ENCODE data around the gene CHMP1A. TPM values are rescaled to one million over a fixed set of nuclear protein-coding genes. Genes with fewer than 3 reads are reported as not detected.

Gene CHMP1A
- polyA plus RNA-seq, 2 of the 4 experiments (the other 2 are of a cell fraction) = 36.4 to 91.7 TPM

DNA sequence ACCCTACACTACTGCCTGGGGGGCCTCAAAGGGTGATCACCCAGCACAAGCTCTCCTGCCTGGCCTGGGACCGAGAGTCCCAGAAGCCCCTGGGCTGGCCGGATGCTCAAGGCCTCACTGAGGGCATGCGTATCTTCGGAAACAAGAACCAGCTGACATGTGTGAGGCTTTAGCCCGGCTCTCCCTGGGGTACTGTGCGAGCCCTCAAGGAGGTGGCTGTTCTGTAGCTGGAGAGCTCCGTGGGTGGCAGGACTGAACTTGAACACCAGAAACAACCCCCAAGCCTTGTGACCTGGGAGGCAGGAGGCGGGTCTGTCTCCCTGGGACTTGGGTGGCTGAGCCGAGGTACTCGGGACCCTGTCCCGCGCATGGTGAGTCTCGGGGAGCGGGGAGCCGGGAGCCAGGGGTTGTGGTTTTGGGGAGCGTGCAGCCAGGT, 37.1 kb downstream of the CHMP1A start (continued):
- TF ChIP-seq FOSL2 (IDR thresholded peaks at IDR 0.05) (no peak), FOSL2 (CRISPR knock-in tag; IDR thresholded peaks at IDR 0.05) (no peak)

DNA sequence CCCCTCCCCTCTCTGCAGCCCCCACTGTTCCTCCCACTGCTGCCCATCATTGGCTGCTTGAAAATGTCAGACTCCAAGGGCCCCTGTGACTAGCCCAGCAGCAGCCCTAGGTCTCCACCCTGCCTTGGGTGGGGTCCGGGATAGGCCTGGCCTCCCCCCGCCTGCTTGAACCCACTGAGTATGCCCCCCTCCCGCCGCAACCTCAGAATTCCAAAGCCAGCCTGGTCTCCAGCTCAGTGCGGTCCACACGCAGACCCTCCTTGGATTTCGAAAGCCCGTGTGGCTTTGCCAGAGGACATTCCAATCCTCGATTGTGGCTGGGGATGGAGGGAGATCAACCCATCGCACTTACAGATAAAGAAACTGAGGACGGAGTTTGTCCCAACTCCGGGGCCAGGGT, 37.7 kb downstream of the CHMP1A start:
- FAIRE-seq = no peak

DNA sequence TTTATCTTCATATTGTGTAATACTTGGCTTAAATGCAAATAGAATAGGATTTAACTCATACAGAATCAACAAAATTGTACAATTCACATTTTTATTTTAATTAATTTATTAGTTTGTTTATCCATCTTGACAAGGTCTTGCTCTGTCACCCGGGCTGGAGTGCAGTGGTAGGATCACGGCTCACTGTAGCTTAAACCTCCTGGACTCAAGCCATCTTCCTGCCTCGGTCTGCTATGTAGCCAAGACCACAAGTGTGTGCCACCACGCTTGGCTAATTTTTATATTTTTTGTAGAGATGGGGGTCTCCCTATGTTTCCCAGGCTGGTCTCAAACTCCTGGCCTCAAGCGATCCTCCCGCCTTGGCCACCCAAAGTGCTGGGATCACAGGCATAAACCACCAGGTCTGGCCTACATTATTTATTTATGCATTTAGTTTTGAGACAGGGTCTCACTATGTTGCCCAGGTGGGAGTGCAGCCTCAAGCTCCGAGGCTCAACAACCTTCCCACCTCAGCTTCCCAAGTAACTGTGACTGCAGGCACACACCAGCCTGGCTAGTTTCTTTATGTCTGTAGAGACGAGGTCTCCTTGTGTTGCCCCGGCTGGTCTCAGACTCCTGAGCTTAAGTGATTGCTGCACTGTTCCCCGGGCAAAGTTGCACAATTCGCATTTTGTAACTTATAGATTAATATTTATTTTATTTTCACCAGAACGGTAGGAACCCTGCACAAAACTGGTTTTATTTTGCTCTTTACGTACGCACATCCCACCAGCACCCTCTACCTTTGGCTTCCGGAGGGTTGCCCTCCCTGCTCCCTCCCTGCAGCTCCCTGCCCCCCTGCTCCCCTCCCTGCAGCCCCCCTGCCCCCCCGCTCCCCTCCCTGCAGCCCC, 39.2 kb downstream of the CHMP1A start:
- Histone ChIP-seq H3K27ac (peak overlapping the region; percentile 55 to 85; a peak in 5 of 6 replicates), H3K4me2 (peak overlapping the region; percentile 78), H3K4me1 (peaks cover 19% of the 10 kb centered on the region), H3K9me3 (no peaks in the 10 kb centered on the region), H3K4me3 (peak overlapping the region; percentile 18; the same call in 1 of the 3 replicates)
- DNase-seq (ENCODE audit: low read depth in 1 of 2, low spot score in 1 of 2) (peak in 1 of 2 experiments; percentile 69), FAIRE-seq (no peak), ATAC-seq (peak; percentile 17 to 38; a peak in 3 of 6 replicates)
- ChIA-PET POLR2A (interaction anchor here (1.6 kb wide), 1 partner anchor 15 kb away, joined by 3 read pairs; no protein-coding TSS in a partner anchor), CTCF (interaction anchor here (0.5 to 8.7 kb wide), 9 partner anchors 12 to 45 kb away, joined by 3 to 143 read pairs (median 4); partner anchors contain the start of gene CPNE7)
- TF ChIP-seq CEBPB (IDR thresholded peaks at IDR 0.05) = peak; percentile 68 to 89
- TF ChIP-seq, protein P1, sequence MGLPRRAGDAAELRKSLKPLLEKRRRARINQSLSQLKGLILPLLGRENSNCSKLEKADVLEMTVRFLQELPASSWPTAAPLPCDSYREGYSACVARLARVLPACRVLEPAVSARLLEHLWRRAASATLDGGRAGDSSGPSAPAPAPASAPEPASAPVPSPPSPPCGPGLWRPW (IDR thresholded peaks at IDR 0.05) = peak; percentile 25; the same call in 1 of the 2 replicates
- no peak for TF ChIP-seq PHF8 (IDR thresholded peaks at IDR 0.05; ENCODE audit: borderline replicate concordance, low read depth)
- 29% methylated on average over 15 of the region's 16 CpGs for WGBS (ENCODE audit: missing lambda C conversion rate)

More for the DNA sequence above, 37.7 kb downstream of the CHMP1A start:
- no peak for TF ChIP-seq MAZ (IDR thresholded peaks at IDR 0.05; ENCODE audit: borderline replicate concordance, low read depth, low read length)
- TF ChIP-seq, protein P2, sequence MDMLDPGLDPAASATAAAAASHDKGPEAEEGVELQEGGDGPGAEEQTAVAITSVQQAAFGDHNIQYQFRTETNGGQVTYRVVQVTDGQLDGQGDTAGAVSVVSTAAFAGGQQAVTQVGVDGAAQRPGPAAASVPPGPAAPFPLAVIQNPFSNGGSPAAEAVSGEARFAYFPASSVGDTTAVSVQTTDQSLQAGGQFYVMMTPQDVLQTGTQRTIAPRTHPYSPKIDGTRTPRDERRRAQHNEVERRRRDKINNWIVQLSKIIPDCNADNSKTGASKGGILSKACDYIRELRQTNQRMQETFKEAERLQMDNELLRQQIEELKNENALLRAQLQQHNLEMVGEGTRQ (IDR thresholded peaks at IDR 0.05) = no peak
- TF ChIP-seq HOXB5 (CRISPR knock-in tag; IDR thresholded peaks at IDR 0.05) = no peak
- no peak for TF ChIP-seq TP53 (CRISPR knock-in tag; IDR thresholded peaks at IDR 0.05)
- no peak for TF ChIP-seq MAFK (IDR thresholded peaks at IDR 0.05; ENCODE audit: partially characterized antibody)
- TF ChIP-seq GATA3 (IDR thresholded peaks at IDR 0.05; ENCODE audit: borderline replicate concordance) = no peak
- TF ChIP-seq CHD4 (IDR thresholded peaks at IDR 0.05; ENCODE audit: borderline replicate concordance) = no peak
- no peak for TF ChIP-seq POLR2AphosphoS2 (conservative IDR thresholded peaks at IDR 0.05; ENCODE audit: low read length)
- no peak for TF ChIP-seq RAD21 (conservative IDR thresholded peaks at IDR 0.05 in 1 of 2, IDR thresholded peaks at IDR 0.05 in 1 of 2)
- TF ChIP-seq ESRRA (IDR thresholded peaks at IDR 0.05; ENCODE audit: borderline replicate concordance, low read length) = no peak
- no peak for TF ChIP-seq BHLHE40 (IDR thresholded peaks at IDR 0.05; ENCODE audit: low read depth, low read length)
- TF ChIP-seq ZFP36 (IDR thresholded peaks at IDR 0.05; ENCODE audit: borderline replicate concordance, partially characterized antibody) = no peak
- TF ChIP-seq JUN (IDR thresholded peaks at IDR 0.05) = no peak
- no peak for TF ChIP-seq ZC3H11A (IDR thresholded peaks at IDR 0.05)
- TF ChIP-seq HOXB13 (CRISPR knock-in tag; IDR thresholded peaks at IDR 0.05; ENCODE audit: low read depth) = no peak
- WGBS (ENCODE audit: missing lambda C conversion rate) = 74% methylated on average over 8 of the region's 12 CpGs
- Histone ChIP-seq H3K4me1 (peaks cover 19% of the 10 kb centered on the region), H3K9me3 (no peaks in the 10 kb centered on the region), H3K27ac (peak overlapping the region in 1 of 2 experiments; percentile 51; a peak in 2 of 6 replicates), H3K4me2 (no peak overlapping the region), H3K4me3 (no peak overlapping the region)
- no peak for DNase-seq (ENCODE audit: low read depth in 1 of 2, low spot score in 1 of 2)
- ChIA-PET POLR2A (interaction anchor here (0.6 kb wide), 1 partner anchor 54 kb away, joined by 3 read pairs; no protein-coding TSS in a partner anchor), CTCF (interaction anchor here (1.0 to 2.5 kb wide), 2 partner anchors 9 to 21 kb away, joined by 3 to 10 read pairs; no protein-coding TSS in a partner anchor)
- ATAC-seq = no peak

Data from A549 (cell line).